Anterior cingulate cortex (tissue), 58 donors: ENCODE results near the gene PTPRN2.

ENCODE experiments used
- DNase-seq, 58 donors: peaks; one replicate each; lab custom pipeline; 2025; lab: John Stamatoyannopoulos, UW

Gene PTPRN2

DNA sequence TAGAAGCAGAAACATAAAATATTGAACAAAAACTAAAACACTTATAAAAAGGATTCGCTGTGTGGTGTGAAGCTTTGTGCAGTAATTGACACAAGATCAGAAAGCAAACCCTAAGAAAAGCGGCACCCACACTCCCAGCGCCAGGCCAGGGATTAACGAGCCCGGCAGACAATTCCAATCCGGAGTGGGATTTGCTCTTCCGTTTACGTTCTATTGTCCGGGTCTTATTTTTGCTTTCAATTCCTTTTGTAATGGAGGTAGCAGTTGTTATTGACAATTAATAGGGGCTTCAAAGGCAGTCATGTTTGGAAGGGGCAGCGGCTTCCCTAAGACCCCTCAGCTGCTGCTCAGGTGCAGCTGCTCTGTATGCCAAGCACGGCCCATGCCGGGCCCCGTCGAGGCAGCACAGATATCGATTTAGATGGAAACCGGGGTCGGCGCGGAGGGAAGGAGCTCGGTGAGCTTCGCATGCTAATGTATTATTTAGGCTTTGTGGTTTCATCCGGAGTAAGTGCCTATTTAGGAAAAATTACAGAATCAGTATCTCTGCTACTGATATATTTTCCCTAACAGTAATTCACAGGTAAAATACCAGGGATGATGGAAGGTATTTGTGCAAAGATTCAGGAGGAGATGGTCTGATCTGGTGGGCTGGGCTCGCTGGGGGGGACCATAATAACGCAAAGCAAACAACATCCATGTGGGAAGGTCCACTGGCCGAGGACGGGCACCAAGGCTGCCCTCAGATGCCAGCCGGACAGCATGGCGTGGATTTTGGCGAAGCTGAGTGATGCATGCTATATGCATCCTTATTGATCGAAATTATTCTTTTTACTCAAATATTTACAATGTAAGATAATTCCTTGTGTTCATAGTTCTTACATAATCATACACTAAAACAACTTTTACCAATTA, 561.7 kb downstream of the PTPRN2 start:
- DNase-seq, result no peak

- DNase-seq, result no peak
Measured at GRCh38 chr7:158024881-158025280, 562.7 kb downstream of the PTPRN2 start.

- peak in 2 of 58 donors; percentile 13 to 18 for DNase-seq
Measured at GRCh38 chr7:158024351-158024715, 563.3 kb downstream of the PTPRN2 start.

GRCh38 chr7:158023681-158024350, 563.8 kb downstream of the PTPRN2 start:
- no peak for DNase-seq

DNA sequence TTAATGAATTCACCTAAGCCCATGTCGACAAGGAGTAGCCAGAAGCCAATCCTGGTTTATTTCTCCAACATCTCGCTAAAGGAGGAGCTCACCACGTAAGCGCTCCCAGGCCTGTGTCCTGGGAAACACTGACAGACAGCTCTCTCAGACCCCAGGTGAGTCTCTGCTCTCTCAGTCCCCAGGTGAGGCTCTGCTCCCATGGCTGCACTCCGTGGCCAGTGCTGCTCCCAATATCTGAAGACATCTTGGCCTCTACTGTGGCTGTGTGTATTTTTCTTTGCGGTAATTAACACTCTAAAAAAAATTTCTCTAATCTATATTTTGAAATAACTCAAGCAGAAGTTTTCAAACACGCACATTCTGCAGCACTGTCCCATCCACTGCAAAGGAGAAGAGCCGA, 564.5 kb downstream of the PTPRN2 start:
- no peak for DNase-seq

GRCh38 chr7:158022601-158023000, 565.0 kb downstream of the PTPRN2 start:
- no peak for DNase-seq

DNA sequence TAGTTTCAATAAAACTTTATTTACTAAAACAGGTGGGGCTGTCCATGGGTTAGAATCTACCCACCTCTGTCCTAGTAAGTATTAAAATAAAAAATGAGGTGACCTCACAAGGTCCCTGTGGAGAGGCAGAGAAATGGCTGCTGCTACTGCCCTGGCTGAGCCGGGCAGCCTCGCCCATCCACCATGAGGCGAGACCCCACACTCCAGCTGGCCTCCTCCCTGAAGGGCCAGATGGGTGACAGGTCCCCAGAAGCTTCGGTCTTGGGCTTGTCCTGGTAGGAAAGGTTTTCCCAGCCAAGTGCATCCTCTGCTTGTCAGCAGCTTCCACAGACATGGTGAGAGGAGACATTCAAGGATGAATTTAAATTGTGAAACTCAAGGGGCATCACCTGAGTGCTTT, 565.8 kb downstream of the PTPRN2 start:
- DNase-seq, result no peak

DNA sequence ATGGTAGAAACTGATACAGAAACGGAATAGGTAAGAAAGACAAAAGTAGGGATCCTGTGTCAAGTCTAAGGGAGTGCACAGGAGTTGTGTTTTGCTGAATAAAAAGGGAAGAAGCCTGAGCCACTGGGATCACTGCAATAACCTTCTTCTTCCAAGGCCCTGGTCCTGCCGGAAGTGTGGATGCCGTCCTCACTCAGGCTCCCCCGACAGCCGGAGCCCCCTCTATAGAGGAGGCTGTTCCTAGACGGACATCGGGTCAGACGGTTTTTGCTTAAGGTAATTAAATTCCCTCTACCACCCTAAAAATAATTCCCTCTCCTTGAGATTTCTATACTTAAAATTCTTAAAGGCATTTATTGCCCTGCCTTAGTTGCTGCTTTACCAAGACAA, 566.9 kb downstream of the PTPRN2 start:
- no peak for DNase-seq

- DNase-seq, result no peak
Measured at GRCh38 chr7:158019726-158020705, 567.6 kb downstream of the PTPRN2 start.

DNA sequence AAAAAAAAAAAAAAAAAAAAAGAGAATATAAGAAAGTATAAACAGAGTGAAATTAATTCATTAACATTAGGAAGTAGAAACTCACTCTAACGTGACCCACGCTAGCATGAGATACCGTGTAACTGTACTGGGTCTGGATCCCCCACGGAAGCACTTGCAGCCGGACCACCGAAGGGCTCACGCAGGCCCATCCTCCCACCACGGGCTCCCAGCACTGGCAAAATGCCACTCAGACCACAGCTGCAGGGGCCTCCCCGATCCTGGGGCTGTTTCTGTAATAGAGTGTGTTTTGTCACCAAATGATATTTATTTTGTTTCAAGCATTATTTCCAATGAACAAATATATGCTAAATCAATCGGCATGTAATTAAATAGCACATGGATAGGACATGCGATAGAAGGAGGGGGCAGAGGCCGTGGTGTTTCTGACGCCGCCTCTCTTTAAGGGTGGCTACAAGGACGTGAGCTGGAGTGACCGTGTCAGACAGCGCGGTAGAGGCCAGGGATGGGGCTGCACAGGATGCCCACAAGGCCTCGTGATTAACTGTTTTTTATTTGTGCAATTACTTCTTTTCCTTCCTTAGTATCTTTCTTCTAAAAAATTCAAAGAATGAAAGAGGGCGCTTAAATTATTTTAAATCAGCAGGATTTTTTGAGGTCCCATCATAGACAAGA, 568.5 kb downstream of the PTPRN2 start:
- no peak for DNase-seq

GRCh38 chr7:158018098-158018762, 569.4 kb downstream of the PTPRN2 start:
- DNase-seq, result peak in 9 of 58 donors; percentile 9 to 50 (median 29)

DNA sequence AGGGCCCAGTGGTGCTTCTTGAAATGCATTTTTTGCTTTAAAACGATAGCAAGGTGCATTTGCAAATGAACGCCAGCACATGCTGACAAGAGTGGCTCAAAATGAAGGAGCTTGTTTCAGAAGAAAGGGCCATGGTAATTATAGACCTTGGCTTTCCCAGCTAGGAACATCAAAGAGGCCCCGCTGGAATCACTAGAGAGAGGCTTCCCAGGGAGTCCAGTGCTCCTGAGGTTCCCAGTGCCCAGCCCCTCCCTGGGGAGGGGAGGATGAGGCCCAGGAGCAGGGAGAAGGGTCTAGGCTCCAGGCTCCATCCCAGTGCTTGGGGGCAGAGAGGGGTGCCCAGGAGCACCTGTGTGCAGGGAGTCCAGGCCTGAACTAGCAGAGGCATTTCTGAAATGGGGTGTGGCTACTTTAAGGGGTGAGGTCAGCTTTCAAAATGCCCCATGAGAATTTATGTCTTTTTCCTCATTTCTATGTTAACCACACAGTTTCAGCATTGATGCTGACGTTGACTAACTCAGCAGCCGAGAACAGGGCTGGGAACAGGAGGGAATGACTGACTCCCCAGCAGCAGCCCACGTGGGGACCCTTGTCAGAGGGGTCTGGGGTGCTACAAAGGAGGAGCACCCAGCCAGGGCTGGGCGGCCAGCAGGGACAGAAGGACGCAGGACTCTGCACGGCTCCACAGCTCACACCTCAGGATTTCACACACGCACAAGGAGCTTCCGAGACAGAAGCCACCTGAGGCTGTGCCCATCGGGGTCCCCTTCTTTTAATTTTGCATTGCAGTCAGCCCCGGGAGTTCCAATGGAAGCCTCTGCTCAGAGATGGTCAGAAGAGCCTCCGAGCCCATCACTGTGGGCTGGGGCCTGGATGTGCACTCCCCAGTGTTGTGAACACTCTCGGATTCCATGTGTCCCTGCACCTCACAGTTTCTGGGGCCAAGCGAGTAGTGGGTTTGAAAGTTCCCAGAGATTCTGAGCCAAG, 570.2 kb downstream of the PTPRN2 start:
- peak in 1 of 58 donors; percentile 22 for DNase-seq

GRCh38 chr7:158016180-158017097, 571.2 kb downstream of the PTPRN2 start:
- peak in 42 of 58 donors; percentile 14 to 87 (median 50) for DNase-seq

DNA sequence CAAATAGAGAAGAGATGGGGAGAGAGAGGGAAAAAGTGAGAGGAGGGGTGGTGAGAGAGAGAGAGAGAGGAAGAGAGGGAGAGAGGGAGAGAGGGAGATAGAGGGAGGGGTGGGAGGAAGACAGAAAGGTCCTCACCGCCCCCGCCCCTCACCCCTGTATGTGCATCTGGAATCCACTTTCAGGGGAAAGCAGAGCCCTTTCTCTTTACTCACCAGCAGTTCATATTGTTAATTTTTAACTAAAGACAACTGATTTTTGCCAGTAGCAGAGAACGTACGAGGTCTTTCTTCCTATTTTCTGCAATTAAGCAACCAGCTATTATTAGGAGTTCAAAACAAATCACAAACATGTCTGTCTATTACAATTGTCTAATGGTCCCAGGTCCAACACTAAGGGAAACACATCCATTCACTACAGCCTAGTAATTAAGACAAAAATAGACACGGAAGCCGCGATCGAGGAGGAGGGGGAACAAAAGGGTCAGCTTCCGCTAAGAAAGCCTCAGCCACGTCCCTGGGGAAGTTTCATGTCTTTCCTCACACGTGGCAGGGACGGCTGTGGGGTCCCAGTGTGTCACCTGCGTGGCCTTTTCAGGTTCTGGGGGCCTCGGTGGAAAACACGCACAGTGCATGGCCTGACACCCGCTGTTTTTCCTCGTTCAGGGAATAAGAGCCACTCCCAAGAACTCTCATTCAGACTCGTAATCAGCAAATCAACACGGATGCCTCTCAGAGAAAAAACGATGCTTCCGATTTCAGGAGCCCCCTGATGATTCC, 572.0 kb downstream of the PTPRN2 start:
- DNase-seq, result no peak

DNA sequence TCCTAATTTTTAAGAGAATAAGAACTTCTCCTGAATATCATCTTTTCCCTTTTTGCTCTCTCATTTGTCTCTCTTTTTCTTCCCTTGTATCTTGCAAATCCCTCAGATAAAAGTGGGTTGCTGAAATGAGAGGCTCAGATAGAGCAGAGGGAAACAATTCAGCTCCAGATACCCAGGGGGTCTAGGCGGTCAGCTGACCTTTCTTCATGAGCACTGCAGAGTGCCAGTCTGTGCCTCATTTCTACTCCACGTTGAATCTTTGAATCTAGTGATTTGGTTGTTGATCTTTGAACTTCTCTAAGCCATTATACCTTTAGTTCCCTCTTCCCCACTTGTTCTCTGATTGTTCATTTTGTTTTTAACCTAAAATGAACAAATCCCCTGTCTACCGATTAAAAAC, 572.6 kb downstream of the PTPRN2 start:
- DNase-seq, result no peak

DNA sequence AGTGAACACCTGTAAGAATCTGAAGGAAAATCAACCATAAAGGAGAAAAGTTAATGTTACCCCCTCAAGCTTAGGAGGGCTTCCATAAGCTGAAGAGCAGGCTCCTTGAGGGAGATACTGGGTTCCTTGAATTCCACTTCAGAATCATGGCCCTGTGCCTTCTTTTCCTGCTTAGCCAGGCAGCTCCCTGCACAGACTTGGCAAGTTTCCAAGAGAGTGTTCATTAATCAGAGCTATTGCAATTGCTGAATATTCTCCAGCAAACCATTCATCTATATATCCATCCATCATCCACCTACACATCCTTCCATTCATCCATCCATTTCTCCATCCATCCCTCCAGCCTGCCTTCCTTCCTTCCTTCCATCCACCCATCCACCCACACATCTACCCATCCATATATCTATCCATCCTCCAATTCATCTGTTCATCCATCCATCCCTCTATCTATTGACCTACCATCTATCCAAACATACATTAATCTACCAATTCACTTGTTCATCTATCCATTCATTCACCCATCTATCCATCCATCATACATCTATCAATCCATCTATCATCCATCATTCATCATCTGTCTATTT, 574.4 kb downstream of the PTPRN2 start:
- DNase-seq, result no peak
